GM19455 (cell line): ENCODE results near the gene KANSL1.

ENCODE experiments used
- ATAC-seq: cut with Tn5 transposase; IDR thresholded peaks from one replicate; pipeline ENCODE4 v1.9.1; 2021; ENCODE audit not compliant: unreplicated experiment

Gene KANSL1

DNA sequence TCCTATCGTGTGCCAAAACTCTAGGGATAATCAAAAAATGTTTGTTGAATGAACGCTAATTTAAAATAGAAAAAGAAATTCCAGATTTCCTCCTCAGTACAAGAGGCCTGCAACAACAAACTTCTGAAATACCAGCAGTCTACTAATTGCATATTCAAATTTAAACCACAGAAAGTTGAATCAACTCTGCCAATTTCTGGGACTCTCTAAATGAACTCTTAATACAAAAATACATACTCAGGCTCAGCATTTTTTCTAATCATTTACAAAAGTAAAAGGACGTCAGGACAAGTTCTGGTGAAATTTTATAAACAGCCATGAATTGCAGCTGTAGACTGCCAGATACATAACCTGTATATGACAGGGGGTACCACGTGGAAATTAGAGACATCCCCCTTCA lies 49.0 kb downstream of the KANSL1 start:
- no peak for ATAC-seq

DNA sequence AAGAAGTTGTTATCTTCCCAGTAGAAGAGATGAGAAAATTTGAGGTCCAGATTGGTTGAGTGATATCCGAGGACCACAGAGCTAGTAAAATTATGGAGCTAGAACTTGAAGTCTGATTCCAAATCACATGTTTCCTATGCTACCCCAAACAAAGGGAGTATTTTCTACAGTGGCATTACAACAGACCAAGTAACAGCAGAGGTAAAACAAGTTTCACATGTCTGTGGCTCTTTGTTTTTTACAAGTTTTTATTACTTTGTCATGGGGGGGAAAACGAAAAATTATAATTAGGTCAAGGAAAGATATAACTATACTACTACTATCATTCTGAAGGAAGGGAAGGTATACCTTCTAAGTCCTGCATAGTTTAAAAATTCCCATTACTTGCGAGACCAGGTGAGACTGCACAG lies 49.4 kb downstream of the KANSL1 start:
- ATAC-seq, result no peak

- ATAC-seq, result no peak
Observed at GRCh38 chr17:46141645-46142044, 51.6 kb downstream of the KANSL1 start.

- no peak for ATAC-seq
Observed at GRCh38 chr17:46140645-46141197, 52.5 kb downstream of the KANSL1 start.

GRCh38 chr17:46139432-46140210 lies 53.6 kb downstream of the KANSL1 start:
- ATAC-seq, result no peak

DNA sequence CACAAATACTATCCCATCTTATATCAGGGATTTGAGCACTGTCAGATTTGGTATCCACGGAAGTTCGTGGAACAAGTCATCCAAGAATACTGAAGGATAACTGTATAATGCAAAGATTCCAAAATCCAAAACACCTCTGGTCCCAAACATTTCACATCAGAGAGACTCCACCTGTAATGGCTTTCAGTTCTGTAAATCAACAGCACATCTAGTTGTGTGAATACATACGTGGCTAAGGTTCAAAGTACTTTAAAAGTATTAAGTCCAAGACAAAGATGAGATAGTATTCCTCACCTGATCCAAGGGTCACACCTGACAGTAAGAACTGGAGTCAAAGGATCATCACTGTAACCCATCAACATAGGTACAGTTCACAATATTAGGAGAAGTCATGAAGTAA lies 54.8 kb downstream of the KANSL1 start:
- no peak for ATAC-seq

DNA sequence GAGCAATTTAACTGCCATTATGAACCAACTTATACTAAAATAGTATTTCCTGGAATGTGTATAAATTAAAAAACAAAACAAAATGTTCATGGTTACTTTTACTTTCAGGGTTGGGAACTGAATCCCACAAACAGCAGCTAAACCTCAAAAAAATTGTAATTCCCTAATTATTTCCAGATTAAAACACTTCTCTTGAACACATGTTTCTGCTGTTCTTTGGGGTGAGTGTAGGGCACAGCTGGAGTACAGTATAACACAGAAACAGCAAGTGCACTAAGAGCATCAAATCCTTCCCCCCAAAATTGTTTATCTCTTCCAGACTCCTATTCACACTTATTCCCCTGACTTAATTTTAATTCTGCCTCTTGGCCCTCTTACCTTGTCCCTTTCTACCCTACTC lies 56.4 kb downstream of the KANSL1 start:
- no peak for ATAC-seq

- ATAC-seq, result no peak
Observed at GRCh38 chr17:46135879-46136563, 57.2 kb downstream of the KANSL1 start.

DNA sequence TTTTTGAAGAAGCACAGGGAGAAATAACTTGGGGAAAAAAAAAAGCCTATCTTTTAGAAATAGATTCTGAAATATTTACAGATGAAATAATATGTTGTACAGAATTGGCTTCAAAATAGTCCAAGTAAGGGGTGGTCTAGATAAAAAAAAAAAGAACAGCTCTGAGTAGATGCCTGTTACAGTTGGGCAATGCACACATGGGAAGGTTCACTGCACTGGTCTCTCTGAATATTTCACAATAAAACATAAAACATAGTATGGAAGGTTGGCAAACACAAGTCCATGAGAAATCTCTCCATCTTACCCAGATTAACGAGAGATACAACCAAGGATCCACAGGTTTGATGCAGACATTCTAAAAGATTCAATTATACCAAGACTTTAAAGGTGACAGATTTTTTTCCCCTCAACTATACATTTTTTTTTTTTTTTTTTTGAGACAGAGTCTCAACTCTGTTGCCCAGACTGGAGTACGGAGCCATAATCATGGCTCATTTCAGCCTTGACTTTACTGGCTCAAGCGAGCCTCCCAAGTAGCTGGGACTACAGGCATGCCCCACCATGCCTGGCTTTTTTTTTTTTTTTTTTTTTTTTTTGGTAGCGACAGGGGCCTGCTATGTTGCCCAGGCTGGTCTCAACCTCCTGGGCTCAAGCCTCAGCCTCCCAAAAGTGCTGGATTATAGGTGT lies 58.0 kb downstream of the KANSL1 start:
- ATAC-seq, result no peak

DNA sequence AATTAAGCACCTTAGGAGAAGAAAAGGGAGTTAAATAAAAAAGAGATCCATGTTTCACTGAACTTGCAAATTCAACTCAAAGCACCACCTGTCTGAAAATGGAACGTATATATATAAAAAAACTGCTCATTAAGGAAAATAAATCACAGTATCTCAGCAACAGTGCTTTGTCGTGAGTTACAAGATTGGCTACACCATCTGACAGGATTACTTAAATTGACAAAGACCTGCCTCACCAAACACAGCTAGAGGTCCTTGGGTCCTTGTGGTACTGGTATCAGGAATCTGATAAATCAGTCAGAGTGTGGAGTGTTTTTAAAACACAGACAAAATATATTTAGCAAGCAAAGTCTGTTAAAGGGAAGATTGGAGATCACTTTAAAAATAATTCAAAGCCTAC lies 63.9 kb downstream of the KANSL1 start:
- ATAC-seq, result no peak

DNA sequence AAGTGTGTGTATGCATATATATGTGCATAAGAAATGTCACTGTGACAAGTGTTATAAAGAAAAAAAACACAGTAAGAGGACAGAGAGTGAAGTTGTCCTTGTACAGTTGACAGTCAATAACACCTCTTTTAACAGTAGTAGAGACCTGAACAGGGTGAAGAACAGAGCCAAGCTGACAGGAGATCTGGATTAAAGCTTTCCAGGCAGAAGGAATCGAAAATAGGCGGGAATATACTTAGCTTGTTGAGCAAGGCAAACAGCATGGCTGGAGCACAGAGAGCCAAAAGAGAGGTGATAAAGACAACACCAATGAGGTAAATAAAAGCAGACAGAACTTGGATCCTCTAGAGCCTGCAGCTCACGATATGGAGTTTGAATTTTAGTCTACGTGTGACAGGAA lies 64.8 kb downstream of the KANSL1 start:
- ATAC-seq, result no peak

DNA sequence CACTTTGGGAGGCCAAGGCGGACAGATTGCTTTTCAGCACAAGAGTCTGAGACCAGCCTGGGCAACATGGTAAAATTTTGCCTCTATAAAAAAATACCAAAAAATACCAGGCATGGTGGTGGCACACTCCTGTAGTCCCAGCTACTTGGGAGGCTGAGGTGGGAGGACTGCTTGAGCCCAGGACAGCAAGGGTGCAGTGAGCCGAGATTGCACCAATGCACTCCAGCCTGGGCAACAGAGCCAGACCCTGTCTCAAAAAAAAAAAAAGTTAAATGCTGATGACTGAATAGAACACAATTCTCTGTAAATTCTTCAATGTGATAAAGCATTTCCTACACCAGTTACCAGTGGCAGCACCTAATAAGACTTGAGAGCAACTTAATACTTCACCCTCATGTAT lies 65.7 kb downstream of the KANSL1 start:
- ATAC-seq, result no peak

GRCh38 chr17:46126840-46127239 lies 66.4 kb downstream of the KANSL1 start:
- ATAC-seq, result no peak

- no peak for ATAC-seq
Observed at GRCh38 chr17:46125831-46126230, 67.4 kb downstream of the KANSL1 start.

- no peak for ATAC-seq
Observed at GRCh38 chr17:46124695-46125592, 68.3 kb downstream of the KANSL1 start.

- ATAC-seq, result no peak
Observed at GRCh38 chr17:46123607-46124006, 69.6 kb downstream of the KANSL1 start.

- no peak for ATAC-seq
Observed at GRCh38 chr17:46122486-46122871, 70.8 kb downstream of the KANSL1 start.

- no peak for ATAC-seq
Observed at GRCh38 chr17:46121841-46122485, 71.3 kb downstream of the KANSL1 start.

DNA sequence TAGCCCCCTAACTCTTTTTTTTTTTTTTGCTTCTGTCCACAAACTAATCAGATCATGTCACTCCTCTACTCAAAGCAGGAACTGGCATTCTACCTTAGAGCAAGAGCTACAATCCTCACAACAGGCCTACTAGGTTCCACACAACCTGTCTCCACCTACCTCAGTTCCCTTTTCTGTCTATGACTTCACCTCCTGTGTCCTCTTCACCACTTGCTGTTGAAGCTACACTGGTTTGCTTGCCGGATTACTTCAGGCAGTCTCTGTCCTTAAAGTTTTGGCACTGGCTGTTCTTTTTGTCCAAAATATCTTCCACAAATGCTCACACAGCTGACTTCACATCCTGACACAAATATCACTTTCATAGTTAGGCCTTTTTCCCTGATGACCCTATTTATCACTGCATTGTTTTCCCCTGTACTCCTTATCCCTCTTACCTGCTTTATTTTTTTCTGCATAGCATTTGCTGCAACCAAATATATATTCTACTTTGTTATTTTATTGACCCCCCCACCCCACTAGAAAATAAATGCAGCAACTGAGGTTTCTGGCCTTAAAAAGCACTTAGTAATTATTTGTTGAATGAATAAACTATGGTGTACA lies 72.0 kb downstream of the KANSL1 start:
- no peak for ATAC-seq

- no peak for ATAC-seq
Observed at GRCh38 chr17:46120537-46120936, 72.7 kb downstream of the KANSL1 start.
